ENCODE results near the gene QRICH1. TPM values are rescaled to one million over a fixed set of nuclear protein-coding genes. Genes with fewer than 3 reads are reported as not detected.

Gene QRICH1
- total RNA-seq, 3 donors from 2014 or later: 73.1 to 115 (median 99.3) TPM

DNA sequence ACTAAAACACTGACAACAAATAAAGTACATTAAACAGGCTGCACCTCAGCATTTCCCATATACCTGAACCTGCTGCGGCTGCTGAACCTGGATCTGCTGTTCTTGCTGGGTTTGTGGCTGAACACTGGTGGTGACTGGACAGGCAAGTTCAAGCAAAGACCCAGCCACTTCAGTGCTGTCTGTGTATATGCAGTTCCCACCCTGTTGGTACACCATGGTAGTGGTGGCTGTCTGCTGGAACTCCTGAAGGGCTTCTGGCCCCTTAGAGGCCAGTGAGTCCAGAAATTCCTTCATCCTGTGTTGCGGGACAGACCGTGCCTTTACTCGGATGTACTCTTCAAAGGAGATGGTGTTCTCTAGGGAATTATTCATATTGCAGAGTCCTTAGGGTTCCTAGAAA lies 17.2 kb downstream of the QRICH1 start:
- TF ChIP-seq, protein P1, sequence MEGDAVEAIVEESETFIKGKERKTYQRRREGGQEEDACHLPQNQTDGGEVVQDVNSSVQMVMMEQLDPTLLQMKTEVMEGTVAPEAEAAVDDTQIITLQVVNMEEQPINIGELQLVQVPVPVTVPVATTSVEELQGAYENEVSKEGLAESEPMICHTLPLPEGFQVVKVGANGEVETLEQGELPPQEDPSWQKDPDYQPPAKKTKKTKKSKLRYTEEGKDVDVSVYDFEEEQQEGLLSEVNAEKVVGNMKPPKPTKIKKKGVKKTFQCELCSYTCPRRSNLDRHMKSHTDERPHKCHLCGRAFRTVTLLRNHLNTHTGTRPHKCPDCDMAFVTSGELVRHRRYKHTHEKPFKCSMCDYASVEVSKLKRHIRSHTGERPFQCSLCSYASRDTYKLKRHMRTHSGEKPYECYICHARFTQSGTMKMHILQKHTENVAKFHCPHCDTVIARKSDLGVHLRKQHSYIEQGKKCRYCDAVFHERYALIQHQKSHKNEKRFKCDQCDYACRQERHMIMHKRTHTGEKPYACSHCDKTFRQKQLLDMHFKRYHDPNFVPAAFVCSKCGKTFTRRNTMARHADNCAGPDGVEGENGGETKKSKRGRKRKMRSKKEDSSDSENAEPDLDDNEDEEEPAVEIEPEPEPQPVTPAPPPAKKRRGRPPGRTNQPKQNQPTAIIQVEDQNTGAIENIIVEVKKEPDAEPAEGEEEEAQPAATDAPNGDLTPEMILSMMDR (IDR thresholded peaks at IDR 0.05): no peak
- no peak for TF ChIP-seq POLR2A (IDR thresholded peaks at IDR 0.05)
- TF ChIP-seq POLR2AphosphoS5 (IDR thresholded peaks at IDR 0.05): no peak
- intact Hi-C loops (cut with DNase I; ENCODE audit: low total_unique reads): no loop called here
- H3K4me1 ChIP-seq: no peaks in the 10 kb centered on the region
- H3K27me3 ChIP-seq: no peaks in the 10 kb centered on the region
- no peak overlapping the region for H3K27ac ChIP-seq
- H3K9me3 ChIP-seq: no peaks in the 10 kb centered on the region
- no peak overlapping the region for H3K4me3 ChIP-seq
- no peak for DNase-seq (ENCODE audit: low spot score in 2 of 2)
- no peaks in the 10 kb centered on the region for H3K36me3 ChIP-seq

DNA sequence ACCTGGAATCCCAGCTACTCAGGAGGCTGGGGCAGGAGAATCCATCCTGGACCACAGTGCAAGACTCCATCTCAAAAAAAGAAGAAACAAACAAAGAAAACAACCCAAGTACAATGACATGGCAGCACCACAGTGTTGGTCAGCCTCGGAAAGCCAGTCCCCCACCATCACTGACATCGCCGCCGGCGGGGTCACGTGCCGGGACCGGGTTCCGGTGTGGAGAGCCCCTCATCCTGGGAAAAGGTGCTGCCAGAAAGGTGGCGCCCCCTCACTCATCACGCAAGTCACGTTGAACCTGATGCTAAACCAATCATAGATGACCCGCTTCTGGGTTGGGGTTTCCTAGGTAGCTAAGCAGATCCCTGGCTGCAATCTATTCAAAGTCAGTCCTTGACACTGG lies 17.8 kb downstream of the QRICH1 start:
- Histone ChIP-seq H3K27ac (no peak overlapping the region), H3K4me1 (no peaks in the 10 kb centered on the region), H3K27me3 (no peaks in the 10 kb centered on the region), H3K36me3 (no peaks in the 10 kb centered on the region), H3K4me3 (no peak overlapping the region), H3K9me3 (no peaks in the 10 kb centered on the region)
- DNase-seq (ENCODE audit: low spot score in 2 of 2): no peak
- TF ChIP-seq POLR2A (IDR thresholded peaks at IDR 0.05): no peak
- TF ChIP-seq, protein P1 (IDR thresholded peaks at IDR 0.05): no peak
- TF ChIP-seq POLR2AphosphoS5 (IDR thresholded peaks at IDR 0.05): no peak
- intact Hi-C loops (cut with DNase I; ENCODE audit: low total_unique reads): no loop called here

DNA sequence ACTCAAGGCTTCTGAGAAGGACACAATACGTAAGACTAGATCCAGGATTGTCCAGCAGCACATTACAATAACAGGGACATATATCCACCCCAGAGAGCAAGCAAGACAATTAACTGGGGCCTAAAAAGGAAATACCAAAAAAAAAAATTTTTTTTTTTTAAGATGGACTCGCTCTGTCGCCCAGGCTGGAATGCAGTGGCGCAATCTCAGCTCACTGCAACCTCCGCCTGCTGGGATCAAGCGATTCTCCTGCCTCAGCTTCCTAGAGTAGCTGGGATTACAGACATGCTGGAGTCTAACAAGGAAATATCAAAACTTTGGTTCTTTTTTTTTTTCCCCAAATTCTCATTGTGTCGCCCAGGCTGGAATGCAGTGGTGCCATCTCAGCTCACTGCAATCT lies 35.9 kb downstream of the QRICH1 start:
- Histone ChIP-seq H3K27ac (no peak overlapping the region), H3K36me3 (peaks cover 14% of the 10 kb centered on the region), H3K4me3 (no peak overlapping the region), H3K4me1 (no peaks in the 10 kb centered on the region), H3K27me3 (no peaks in the 10 kb centered on the region), H3K9me3 (no peaks in the 10 kb centered on the region)
- no peak for DNase-seq (ENCODE audit: low spot score in 2 of 2)
- intact Hi-C loops (cut with DNase I; ENCODE audit: low total_unique reads): no loop called here
- no peak for TF ChIP-seq POLR2AphosphoS5 (IDR thresholded peaks at IDR 0.05)
- TF ChIP-seq, protein P1 (IDR thresholded peaks at IDR 0.05): no peak
- TF ChIP-seq POLR2A (IDR thresholded peaks at IDR 0.05): no peak

DNA sequence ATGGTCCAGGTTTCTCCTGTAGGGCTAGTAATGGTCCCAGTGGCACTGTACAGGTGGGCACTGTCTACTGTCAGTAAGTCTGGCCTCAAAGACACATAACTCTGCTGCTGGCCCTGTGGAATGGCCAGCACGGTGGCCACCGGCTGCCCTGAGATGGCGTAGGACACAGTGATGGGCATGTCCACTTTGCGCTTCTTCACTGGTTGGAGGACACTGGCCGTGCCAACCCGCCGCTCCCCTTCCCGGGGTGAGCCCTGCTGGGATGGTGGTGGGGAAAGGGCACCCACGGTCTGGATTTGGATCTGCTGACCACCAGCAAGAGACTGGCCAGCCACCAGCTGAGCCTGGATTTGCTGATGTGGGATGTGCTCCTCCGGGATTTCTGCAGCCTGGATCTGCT lies 36.6 kb downstream of the QRICH1 start:
- Histone ChIP-seq H3K27me3 (no peaks in the 10 kb centered on the region), H3K4me3 (no peak overlapping the region), H3K36me3 (peaks cover 14% of the 10 kb centered on the region), H3K27ac (no peak overlapping the region), H3K4me1 (no peaks in the 10 kb centered on the region), H3K9me3 (no peaks in the 10 kb centered on the region)
- intact Hi-C loops (cut with DNase I; ENCODE audit: low total_unique reads): no loop called here
- no peak for TF ChIP-seq POLR2AphosphoS5 (IDR thresholded peaks at IDR 0.05)
- TF ChIP-seq POLR2A (IDR thresholded peaks at IDR 0.05): no peak
- TF ChIP-seq, protein P1 (IDR thresholded peaks at IDR 0.05): no peak
- DNase-seq (ENCODE audit: low spot score in 2 of 2): no peak

DNA sequence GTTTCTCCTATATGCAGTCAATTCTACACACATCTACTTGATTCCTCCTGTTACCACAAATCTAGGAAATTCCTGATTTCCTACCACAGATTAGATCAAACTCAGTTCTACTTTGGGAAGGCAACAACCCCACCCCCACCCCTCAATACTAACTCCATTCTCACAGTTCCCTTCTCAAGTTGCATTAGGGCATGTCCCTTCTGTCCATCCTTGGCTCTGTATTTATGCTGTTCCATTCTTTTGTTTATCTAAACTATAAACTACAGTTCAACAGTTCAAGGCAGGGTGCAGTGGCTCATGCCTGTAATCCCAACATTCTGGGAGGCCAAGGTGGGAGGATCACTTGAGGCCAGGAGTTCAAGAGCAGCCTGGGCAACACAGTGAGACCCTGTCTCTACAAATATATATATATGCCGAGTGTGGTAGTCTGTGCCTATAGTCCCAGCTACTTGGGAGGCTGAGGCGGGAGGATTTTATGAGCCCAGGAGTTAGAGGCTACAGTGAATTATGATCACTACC lies 39.5 kb downstream of the QRICH1 start:
- Histone ChIP-seq H3K9me3 (no peaks in the 10 kb centered on the region), H3K4me3 (no peak overlapping the region), H3K27ac (no peak overlapping the region), H3K4me1 (no peaks in the 10 kb centered on the region), H3K36me3 (peaks cover 14% of the 10 kb centered on the region), H3K27me3 (no peaks in the 10 kb centered on the region)
- no peak for DNase-seq (ENCODE audit: low spot score in 2 of 2)
- TF ChIP-seq, protein P1 (IDR thresholded peaks at IDR 0.05): no peak
- TF ChIP-seq POLR2AphosphoS5 (IDR thresholded peaks at IDR 0.05): no peak
- intact Hi-C loops (cut with DNase I; ENCODE audit: low total_unique reads): no loop called here

All from breast epithelium (tissue), 4 donors.